LHCN-M2 (cell line): ENCODE measurements around the gene GRIK2. TPM values are rescaled to one million over a fixed set of nuclear protein-coding genes. Genes with fewer than 3 reads are reported as not detected.
A peak's percentile ranks its signal among the peaks of the same experiment; 100 is the strongest.

Source experiments
- DNase-seq: peaks from one replicate; pipeline ENCODE4 v3.0.0-alpha.2; 2012; ENCODE audit warnings: low read depth
- total RNA-seq: library from RNA; depleted of rRNA; stranded (reverse); fragments of >200 nt; gene quantifications from 2 replicates; pipeline ENCODE4 v1.2.3, GENCODE V29; 2014

The GRIK2 gene
- total RNA-seq, 1 experiment from 2014 or later: 2.9 TPM

DNA sequence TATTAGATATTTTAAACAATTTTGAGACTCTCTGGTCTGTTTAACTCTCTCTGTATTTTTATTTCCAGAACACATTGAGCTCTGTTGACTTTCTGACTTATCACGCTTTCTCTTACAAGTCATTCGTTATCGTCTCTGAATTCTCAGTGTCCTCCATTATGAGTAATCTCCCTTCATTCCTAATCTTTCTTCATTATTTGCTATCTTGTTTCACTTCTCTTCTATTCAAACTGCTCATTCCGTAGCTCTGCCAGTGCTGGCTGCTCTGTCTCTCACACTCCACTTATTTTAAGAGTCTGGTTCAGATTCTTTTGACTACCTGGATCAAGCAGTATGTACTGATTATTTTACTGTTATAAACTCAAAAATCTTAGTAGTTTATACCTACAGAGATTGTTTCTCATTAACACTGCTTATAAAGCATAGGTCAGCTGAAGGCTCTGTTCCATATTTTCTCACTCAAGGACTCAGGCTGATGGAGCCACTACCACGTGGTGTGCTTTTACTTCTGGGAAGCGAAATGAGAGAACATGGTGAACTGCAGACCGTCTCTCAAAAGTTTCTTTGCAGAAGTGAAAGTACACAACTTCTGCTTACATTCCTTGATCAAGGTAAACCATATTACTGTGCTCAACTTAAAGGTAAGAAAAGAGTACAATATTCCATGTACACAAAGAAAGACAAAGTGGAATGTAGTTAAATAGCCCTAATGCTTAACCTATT lies 485.2 kb downstream of the GRIK2 start:
- DNase-seq: no peak

DNA sequence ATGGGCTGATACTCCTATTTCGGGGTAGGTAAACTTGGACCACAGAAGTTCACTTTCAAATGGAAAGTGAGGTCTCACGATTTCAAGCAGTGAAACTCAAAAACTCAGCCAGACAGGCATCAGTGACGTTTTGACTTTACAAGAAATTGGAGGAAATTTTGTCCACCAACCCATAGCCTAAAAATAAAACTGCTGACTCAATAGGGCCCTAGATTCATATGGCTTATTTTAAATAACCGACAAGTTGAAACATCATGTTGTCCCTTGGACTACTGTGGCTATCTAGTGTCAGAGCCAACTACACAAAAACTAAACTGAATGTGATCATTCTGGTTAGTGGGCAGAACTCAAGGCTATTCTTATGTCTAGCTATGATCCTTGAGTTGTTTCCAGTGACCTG lies 486.3 kb downstream of the GRIK2 start:
- DNase-seq: no peak

DNA sequence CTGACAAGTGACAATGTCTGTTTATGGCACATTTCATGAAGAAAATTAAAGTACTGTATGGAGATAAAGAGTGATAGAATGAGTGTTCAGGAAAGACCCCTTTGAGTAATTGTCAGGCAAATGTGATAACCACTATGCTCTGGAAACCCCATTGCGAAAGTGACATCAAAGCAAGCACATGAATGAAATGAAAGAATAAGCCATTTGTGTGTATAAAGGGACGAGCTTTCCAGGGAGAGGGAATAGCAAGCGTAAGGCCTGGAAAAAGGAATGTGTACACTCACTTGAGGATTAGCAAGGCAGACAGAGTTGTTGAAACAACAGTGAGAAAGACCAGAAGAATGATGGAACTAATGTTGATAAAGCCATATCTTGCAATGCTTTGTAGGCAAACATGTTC lies 490.0 kb downstream of the GRIK2 start:
- DNase-seq: peak; percentile 49

DNA sequence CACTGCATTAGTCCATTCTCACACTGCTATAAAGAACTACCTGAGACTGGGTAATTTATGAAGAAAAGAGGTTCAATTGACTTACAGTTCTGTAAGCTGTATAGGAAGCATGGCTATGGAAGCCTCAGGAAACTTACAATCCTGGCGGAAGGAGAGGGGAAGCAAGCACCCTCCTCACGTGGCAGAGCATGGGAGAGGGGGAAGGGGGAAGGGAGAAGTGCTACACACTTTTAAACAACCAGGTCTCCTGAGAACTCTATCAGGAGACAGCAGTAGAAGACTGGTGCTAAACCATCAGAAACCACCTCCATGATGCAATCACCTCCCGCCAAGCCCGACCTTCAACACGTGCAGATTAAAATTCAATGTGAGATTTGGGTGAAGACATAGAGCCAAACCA lies 494.0 kb downstream of the GRIK2 start:
- no peak for DNase-seq

DNA sequence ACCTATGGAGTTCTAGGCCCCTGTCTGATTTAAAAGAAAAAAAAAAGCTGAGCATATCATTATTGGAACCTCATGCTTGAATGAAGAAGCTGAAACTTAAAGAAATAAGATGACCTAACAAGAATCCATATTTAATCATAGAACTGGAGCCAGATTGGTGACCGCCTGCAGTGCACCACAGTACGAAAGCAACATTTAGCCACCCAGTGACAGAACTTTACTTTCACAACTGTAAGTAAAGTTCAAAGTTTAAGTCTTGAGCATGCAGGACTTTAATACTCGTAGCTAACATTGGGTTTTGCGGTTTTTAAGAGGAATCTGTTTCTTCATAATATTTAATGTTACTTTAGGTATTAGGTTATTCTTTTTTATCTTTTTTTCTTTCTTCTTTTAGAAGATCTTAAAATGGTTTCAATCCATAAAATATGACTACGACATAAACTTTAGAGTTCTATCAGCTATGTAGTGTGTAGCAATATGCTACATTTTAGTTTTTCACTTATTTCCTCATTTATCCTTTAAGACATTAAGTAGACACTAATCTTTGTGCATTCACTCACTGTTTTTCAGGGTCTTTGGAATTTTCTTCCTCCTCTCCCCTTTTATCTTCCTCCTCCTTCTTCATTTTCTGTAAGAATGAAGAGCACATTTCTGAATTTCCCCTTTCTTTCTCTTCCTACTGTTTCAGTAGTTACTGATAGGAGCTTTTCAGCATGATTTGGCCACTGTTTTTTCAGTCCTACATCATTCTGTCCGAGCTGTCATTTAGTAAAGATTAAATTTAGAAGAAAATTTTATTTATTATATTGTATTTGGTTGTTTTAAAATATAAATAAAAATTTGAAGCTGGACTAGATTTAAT lies 514.1 kb downstream of the GRIK2 start:
- no peak for DNase-seq

DNA sequence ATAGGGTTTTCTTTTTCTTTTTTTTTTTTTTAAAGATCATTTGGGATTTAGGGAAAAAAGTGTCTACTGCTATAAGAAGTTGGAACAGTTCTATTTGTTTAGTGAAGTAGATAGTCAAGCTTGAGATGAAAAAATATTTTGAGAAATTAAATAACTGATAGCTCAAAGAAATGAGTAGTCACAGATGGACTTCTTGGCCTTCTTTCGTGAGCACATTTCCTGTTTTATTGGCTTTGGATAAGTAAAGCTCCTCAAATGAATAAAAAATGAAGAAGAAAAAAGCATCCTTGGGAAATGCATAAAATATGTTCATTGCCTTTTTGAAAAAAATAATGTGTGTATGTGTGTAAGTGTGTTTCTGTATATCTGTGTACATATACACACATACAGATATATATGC lies 515.9 kb downstream of the GRIK2 start:
- no peak for DNase-seq

DNA sequence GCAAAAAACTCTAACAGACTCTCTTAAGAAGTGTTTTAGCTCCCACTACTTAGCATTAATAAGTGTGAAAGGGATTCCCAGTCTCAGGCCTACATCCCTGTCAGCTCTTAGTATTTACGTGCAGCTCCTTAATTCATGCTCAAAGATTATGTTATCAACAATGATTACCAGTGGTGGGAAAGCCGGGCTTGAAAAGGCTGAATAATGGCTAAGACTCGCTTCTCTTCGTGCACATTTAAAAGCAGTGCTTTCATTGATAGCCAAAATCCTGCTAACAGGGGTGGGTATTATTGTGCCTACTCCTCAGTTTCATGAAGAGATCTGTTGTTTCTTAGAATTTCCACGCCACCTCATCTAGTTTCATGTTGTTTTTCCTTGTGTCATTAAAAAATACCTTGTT lies 518.8 kb downstream of the GRIK2 start:
- DNase-seq: no peak

DNA sequence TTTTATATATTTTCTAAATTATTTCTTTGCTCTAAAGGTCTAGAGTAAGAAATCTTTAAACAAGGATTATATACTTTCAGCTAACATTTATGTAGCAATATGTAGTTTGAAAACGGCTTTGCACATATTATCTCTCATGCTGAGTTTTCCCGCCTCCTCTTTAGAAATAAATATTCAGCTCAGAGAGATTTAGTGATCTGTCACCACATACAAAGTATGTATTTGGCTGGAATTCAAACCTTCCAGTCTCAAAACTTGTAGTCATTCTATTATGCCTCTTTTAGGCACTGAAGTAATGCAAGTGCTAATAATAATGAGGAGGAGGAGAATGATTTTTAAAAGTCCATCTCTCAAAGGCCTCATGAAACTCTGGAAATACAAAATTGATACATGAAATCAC lies 525.0 kb downstream of the GRIK2 start:
- DNase-seq: no peak

DNA sequence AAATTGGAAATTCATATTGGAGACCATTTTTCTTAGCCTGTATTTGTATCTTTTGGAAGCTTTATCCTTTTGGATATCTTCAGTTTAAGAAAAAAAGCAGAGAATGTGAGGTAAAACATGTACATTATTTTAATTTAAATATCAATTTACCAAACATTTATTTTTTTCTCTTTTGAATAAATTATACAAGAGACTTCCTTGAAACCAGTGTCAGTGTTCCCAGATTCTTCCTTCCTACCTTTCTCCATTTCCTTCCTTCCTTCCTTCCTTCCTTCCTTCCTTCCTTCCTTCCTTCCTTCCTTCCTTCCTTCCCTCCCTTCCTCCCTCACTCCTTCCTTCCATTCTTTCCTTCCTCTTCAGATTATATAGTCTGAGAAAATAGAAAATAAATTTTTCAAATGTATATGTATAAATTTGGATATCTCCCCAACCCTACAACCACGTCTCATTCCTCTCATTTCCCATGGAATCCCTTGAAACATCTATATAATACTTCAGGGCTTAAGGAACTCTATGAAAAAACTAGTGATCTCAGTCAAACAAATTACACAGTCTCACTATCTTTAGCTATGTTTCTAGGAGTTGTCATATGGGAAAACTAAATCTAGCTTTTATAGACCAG lies 528.4 kb downstream of the GRIK2 start:
- DNase-seq: no peak

DNA sequence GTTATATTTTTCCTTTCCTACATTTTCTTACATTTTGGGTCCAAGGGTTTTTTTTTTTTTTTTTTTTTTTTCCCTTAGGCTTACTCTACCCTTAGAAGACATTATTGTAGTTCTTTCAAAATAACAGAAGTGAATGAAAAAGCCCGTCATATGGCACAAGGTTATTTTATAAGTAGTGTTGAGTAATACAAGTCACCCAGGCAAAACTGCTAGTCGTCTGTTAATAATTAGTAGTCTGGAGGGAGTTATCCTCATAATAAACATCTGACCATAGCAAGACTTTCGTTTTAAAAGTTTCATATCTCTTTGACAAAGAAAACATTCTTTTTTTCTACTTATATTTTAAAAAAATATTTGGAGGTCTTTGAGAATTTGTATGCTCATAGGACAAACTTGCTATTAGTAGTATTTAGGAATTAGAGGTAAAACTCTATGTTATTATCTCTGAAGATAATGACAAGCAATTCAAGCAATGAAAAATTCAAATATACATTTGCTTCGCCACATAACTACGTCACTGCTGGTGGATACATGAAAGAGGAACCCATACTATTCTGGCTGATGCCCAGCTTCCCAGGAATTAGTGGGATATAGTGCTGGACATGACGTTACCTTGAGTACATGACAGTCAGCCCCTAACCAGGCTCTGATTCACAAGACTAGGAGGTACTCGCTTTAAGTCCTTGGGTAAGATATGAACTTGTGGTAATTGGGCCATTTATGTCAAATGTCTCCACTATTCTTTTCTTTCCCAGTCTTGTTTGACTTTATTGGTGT lies 532.8 kb downstream of the GRIK2 start:
- no peak for DNase-seq

DNA sequence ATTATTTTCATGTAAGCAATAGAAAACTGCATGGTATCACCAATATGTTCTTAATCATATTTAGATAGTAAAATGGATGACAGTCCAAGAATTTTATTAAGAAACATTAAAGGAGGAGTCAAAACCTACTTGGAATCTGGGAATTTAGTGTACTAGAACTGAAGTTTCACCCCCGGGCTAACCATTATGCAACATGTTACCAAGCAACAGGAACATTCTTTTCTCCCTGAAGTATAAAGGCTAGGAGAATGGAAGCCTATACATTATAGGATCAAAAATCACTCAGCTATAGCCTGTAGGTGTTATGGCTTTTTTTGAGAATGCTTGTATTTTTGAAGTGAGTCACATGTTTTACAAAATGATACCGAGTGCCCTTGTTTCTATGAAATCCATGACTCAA lies 538.3 kb downstream of the GRIK2 start:
- no peak for DNase-seq

DNA sequence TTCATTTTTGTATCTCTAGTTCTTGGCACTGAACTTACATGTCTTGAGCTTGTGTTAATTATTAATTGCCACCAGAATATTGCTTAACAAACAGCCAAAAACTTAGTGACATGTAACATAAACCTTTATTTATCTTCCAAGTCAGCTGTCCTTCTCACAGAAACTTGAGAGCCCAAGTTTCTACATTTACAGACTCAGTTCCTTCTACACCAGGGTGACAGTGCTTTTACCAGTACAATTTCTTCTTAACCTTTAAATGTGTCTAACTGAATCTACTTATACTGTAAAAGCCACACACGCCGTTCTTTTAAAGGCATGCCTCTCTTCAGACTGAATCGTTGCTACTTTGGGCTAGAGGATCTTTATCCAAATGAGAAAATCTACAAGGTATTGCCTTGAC lies 539.2 kb downstream of the GRIK2 start:
- no peak for DNase-seq

DNA sequence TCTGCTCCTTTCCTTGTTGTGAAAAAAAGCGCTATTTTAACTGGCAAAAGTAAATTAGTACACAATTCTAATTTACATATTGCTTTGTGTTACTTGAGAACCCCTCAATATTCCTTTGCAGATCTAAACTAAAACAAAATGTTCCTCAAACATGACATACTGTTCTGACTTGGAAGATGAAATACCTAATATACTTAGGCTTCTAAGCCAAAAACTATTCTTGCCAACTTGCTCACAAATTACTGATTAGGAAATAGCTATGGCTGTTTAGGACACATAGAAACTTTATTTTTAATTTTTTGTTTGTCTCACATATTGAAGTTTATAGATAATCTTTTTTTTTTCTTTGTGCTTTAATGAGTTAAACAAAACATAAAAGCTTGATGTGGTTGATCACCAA lies 542.2 kb downstream of the GRIK2 start:
- DNase-seq: no peak

DNA sequence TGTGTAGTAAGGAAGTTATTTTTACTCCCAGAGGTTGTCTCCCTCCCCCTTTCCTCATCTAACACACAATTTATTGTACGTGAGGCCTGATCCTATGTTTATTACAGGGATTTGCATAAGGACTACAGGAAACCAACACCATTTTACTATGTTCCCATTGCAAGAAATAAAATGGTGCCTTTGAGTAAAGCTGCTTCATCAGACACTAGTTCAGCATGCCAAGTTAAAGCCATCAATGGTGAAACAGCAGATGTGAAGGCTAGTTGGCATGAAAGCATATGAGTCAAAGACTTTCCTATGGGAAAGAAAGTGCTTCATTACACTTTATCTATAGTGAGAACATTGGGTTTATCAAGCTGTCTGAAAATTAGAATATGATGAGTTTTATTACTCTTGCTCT lies 543.0 kb downstream of the GRIK2 start:
- no peak for DNase-seq

DNA sequence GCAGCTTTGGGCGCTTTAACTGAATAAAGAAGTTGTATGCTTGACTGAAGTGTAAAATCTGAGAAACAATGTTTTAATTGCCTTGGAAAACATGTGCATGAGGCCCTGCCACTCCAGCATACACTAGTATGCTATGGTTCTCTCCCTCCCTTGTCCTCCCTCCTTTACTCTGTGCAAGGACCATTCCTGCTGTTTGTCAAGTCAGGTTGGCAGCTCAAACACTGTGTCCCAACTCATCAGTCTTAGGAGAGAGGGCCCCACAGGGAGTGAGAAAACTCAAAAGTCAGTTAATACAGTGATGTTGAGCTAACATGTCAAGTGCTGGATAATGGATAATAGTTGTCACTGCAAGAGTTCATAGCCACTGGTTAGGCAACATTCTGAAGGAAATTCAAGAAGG lies 543.6 kb downstream of the GRIK2 start:
- no peak for DNase-seq

DNA sequence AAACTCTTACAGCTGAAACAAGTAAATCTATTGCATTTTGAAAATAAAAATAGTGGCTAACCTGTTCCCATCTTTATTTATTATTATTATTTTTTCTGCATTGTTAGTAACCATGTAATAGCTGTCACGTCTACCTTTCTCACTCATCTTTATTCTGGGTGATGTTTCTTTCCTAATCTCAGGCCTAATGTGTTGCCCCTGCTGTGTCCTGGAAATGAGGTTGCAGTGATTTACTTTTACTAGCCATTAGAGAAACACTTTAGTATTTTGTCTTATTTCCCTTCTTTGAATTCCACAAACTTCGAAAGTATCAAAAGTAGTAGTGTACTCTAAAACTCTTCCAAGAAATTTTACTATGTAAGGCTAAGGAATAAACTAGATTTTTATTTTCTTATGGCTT lies 546.9 kb downstream of the GRIK2 start:
- no peak for DNase-seq

DNA sequence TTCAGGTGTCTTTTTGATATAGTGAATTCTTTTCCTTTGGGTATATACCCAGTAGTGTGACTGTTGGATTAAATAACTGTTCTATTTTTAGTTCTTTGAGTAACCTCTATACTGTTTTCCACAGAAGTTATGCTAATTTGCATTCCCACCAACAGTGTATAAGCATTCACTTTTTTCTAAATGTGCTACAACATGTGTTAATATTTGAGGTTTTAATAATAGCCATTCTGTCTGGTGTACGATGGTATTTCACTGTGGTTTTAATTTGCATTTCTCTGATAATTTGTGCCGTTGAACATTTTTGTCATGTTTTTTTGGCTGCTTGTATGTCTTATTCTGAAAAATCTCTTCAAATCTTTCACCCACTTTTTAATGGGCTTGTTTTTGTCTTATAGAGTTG lies 563.5 kb downstream of the GRIK2 start:
- DNase-seq: no peak

DNA sequence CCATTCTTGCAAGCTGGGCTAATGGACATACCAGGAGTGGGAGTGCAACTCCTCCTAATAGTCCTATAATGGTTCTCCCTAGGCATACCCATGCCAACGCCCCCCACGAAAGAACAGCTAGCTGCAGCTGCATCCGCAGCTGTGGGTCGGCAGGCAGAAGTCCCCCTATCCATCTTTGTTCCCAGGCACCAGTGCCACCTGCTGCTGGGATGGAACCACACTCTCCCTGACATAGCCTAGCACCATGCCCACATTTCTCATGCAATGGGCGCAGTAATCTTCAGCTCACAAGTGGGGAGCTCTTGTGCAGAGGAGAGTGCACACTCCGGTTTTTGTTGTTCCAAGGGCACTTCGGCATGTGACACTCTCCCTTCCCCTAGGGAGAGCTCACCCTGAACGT lies 567.8 kb downstream of the GRIK2 start:
- DNase-seq: no peak

DNA sequence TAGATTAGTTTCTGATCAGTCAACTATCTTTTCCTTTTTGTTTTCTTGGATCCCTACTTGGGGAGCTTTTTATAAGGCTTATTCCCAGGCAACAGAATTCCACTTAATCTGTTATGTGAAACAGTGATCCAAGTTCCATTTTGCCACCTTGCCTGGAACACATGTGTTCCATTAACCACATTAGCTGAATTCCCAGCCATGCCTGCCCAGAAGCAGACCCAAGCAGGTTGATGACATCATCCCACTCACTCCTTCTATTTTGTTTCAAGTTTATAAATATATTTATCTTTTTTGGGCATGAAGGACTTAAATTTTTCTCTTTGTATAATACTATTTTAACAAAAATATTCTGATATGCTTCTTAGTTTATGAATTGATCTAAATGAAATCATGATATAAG lies 587.4 kb downstream of the GRIK2 start:
- DNase-seq: peak; percentile 2

DNA sequence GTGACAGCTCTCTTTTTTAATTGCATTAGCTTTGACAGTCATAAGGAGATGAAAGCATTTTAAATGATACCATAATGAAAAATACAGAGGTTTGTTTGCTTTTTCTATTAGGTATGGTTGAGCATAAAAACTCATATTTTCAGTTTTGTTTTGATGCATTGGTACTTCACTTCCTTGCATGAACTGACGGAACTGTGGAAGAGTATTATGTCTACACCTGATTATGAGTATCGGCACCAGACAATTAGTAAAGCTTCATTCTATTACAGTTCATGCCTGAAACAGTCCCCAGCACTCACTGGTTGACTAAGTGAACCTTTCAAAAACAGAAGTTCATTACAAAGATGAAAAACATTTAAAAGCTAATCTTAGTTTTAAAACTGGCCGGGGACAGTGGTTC lies 593.0 kb downstream of the GRIK2 start:
- no peak for DNase-seq

DNA sequence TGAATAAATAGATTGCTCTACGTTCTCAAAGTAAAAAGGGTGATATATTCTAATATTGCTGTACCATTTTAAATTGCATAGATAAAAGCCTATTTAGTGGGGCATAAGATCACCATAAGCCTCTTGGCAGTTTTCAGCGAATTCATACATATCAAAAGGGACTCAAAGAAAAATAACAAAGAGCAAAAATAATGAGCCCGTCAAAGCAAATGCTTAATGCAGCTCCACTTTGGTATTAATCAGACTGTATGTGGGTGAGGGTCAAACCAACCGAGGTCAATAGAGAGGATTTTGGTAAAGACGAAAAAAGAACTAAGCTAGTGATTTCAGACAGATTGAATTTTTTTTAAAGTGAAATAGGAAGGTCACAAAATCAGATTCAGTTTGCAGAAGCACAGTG lies 598.8 kb downstream of the GRIK2 start:
- DNase-seq: no peak

DNA sequence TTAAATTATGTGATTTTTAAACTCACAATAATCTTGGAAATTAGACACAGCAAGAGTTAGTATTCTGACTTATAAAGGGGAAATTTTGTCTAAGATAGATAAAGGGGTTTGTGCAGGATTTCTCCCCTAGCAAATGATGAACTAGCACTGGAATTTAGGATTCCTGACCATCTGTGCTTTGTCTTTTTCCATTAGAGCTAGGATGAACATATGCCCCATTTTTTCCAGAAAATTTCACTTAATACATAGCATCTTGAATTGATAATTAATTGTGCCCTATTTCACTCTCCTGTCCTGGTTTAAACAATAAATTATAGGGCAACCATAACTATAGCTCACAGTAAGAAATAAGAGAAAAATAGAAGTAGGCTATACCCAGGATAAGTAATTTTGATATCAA lies 601.0 kb downstream of the GRIK2 start:
- no peak for DNase-seq
